IMR-90 (cell line): ENCODE results near the gene AGBL3. TPM values are rescaled to one million over a fixed set of nuclear protein-coding genes. Genes with fewer than 3 reads are reported as not detected.

ENCODE experiments used
- ATAC-seq: fragments of 200-7000 bp; cut with Tn5 transposase; 2 replicates; pipeline ENCODE4 v1.9.1; 2020; ENCODE audit warnings: low read depth, mild to moderate bottlenecking, moderate library complexity
- BruUV-seq: library from RNA; stranded (reverse); fragments of 400-500 nt; replicated peaks from 2 replicates; lab custom pipeline; 2021; lab: Mats Ljungman, UMichigan
- CTCF ChIA-PET: fragments of 300-600 bp; formaldehyde crosslinking; extraction: SDS; loops from one replicate; lab custom pipeline; 2021; ENCODE audit warnings: antibody characterized with exemption; lab: Yijun Ruan, JAX
- POLR2A ChIA-PET: fragments of 300-600 bp; sonication (Branson Sonifier 250); formaldehyde crosslinking; loops from one replicate; lab custom pipeline; 2022; ENCODE audit warnings: antibody characterized with exemption; ENCODE audit not compliant: unreplicated experiment; lab: Charles Lee
- DNase-seq: peaks from one replicate; pipeline ENCODE4 v3.0.0; 2013
- H2AFZ ChIP-seq: replicated peaks from 2 replicates; pipeline ENCODE3; 2013; ENCODE audit warnings: low read length, mild to moderate bottlenecking; ENCODE audit not compliant: poor library complexity
- H2AK5ac ChIP-seq: 2 replicates; pipeline ENCODE4 v1.6.1; 2013; ENCODE audit warnings: low read depth, low read length, inconsistent platforms
- H2AK9ac ChIP-seq: replicated peaks from 2 replicates; pipeline ENCODE3; 2013; ENCODE audit warnings: mild to moderate bottlenecking, low read depth, low read length, moderate library complexity; ENCODE audit not compliant: poor library complexity
- H2BK120ac ChIP-seq: 2 replicates; pipeline ENCODE4 v1.6.1; 2013; ENCODE audit warnings: low read depth, low read length, inconsistent platforms
- H2BK15ac ChIP-seq: 3 replicates; pipeline ENCODE4 v1.6.1; 2013; ENCODE audit warnings: low read depth, low read length, inconsistent platforms
- H2BK20ac ChIP-seq: 2 replicates; pipeline ENCODE4 v1.6.1; 2013; ENCODE audit warnings: low read depth, mild to moderate bottlenecking, inconsistent platforms, low read length, moderate library complexity
- H2BK5ac ChIP-seq: 2 replicates; pipeline ENCODE4 v1.6.1; 2013; ENCODE audit warnings: mild to moderate bottlenecking, low read depth, low read length, inconsistent platforms; ENCODE audit not compliant: poor library complexity, severe bottlenecking
- H3K14ac ChIP-seq: replicated peaks from 2 replicates; pipeline ENCODE4 v1.6.1; 2013; ENCODE audit warnings: low read depth, low read length, inconsistent platforms
- H3K18ac ChIP-seq: 2 replicates; pipeline ENCODE4 v1.6.1; 2013; ENCODE audit warnings: low read depth, low read length, control low read depth
- H3K23ac ChIP-seq: 2 replicates; pipeline ENCODE4 v1.6.1; 2013; ENCODE audit warnings: low read depth, low read length, inconsistent platforms
- H3K27ac ChIP-seq: 2 replicates; pipeline ENCODE4 v1.5.1; 2013; ENCODE audit warnings: mild to moderate bottlenecking, control low read depth, low read length; ENCODE audit not compliant: insufficient read depth
- H3K27me3 ChIP-seq: 2 replicates; pipeline ENCODE4 v1.6.1; 2013; ENCODE audit warnings: low read length; ENCODE audit not compliant: control insufficient read depth, insufficient read depth
- H3K36me3 ChIP-seq: 2 replicates; pipeline ENCODE4 v1.6.1; 2013; ENCODE audit warnings: low read length, mixed read lengths; ENCODE audit not compliant: control insufficient read depth, insufficient read depth
- H3K4ac ChIP-seq: 2 replicates; pipeline ENCODE4 v1.6.1; 2013; ENCODE audit warnings: low read depth, low read length, inconsistent platforms
- H3K4me1 ChIP-seq: 2 replicates; pipeline ENCODE4 v1.6.1; 2013; ENCODE audit warnings: low read length, mixed read lengths; ENCODE audit not compliant: control insufficient read depth, insufficient read depth
- H3K4me2 ChIP-seq: 2 replicates; pipeline ENCODE4 v1.6.1; 2013; ENCODE audit warnings: low read depth, mild to moderate bottlenecking, control low read depth, low read length, moderate library complexity
- H3K4me3 ChIP-seq: 2 replicates; pipeline ENCODE4 v1.5.1; 2013; ENCODE audit warnings: low read depth, mild to moderate bottlenecking, control low read depth, low read length, moderate library complexity; ENCODE audit not compliant: insufficient read depth
- H3K56ac ChIP-seq: 2 replicates; pipeline ENCODE4 v1.6.1; 2013; ENCODE audit warnings: low read length, inconsistent platforms; ENCODE audit not compliant: insufficient read depth; ENCODE audit errors: extremely low read depth
- H3K79me1 ChIP-seq, 2 experiments: 2 replicates each; pipeline ENCODE4 v1.6.1; 2013; ENCODE audit warnings: low read length in 2 of 2, inconsistent platforms in 1 of 2, low read depth in 1 of 2
- H3K9ac ChIP-seq: 2 replicates; pipeline ENCODE4 v1.6.1; 2013; ENCODE audit warnings: low read depth, low read length, control low read depth
- H3K9me1 ChIP-seq: 2 replicates; pipeline ENCODE4 v1.6.1; 2013; ENCODE audit warnings: low read length, inconsistent platforms; ENCODE audit not compliant: insufficient read depth
- H3K9me3 ChIP-seq: 2 replicates; pipeline ENCODE4 v1.6.1; 2013; ENCODE audit warnings: low read length; ENCODE audit not compliant: control insufficient read depth, insufficient read depth
- H4K20me1 ChIP-seq: 2 replicates; pipeline ENCODE4 v1.6.1; 2013; ENCODE audit warnings: low read length, inconsistent platforms; ENCODE audit not compliant: insufficient read depth
- H4K5ac ChIP-seq: 2 replicates; pipeline ENCODE4 v1.6.1; 2013; ENCODE audit warnings: mild to moderate bottlenecking, low read depth, low read length, control low read depth
- H4K8ac ChIP-seq, 2 experiments: 2 replicates each; pipeline ENCODE4 v1.6.1; 2013; ENCODE audit warnings: low read depth in 2 of 2, low read length in 2 of 2, control low read depth in 1 of 2, inconsistent platforms in 1 of 2
- H4K91ac ChIP-seq: 2 replicates; pipeline ENCODE4 v1.6.1; 2013; ENCODE audit warnings: low read depth, low read length, inconsistent platforms; ENCODE audit not compliant: insufficient read depth
- CHD1 ChIP-seq: IDR thresholded peaks from 2 replicates; pipeline ENCODE4 v1.6.1; 2012; ENCODE audit warnings: low read depth, low read length, improper control_type of control experiment
- ELK1 ChIP-seq: fragments of 150-350 bp; IDR thresholded peaks from 2 replicates; pipeline ENCODE4 v1.6.1; 2016; ENCODE audit warnings: low read depth, mild to moderate bottlenecking, low read length, moderate library complexity, borderline replicate concordance
- RFX5 ChIP-seq: IDR thresholded peaks from 2 replicates; pipeline ENCODE4 v1.8.0; 2012; ENCODE audit warnings: low read depth, mild to moderate bottlenecking, low read length, moderate library complexity
- dilution Hi-C: fragments of 300-500 bp; cut with HindIII; formaldehyde crosslinking; loops from one replicate; pipeline ENCODE4 v1.14.3; 2018; ENCODE audit warnings: low sequenced_read_pairs; ENCODE audit not compliant: unreplicated experiment
- in situ Hi-C: fragments of 300-500 bp; cut with MboI; formaldehyde crosslinking; loops from 3 replicates; pipeline ENCODE4 v1.14.3; 2019; ENCODE audit warnings: low sequenced_read_pairs, inconsistent platforms, mixed read lengths
- intact Hi-C: fragments of 100-400 bp; cut with micrococcal nuclease; formaldehyde crosslinking; loops from 2 replicates; pipeline ENCODE4 v1.10.0; 2022
- polyA plus RNA-seq, 3 experiments: library from polyadenylated mRNA; depleted of rRNA; stranded (reverse); fragments of >200 nt; gene quantifications; 2 replicates each; pipeline ENCODE4 v1.2.3, GENCODE V29; 2012; ENCODE audit warnings: low replicate concordance in 1 of 3
- total RNA-seq: library from RNA; depleted of rRNA; stranded (reverse); fragments of >200 nt; gene quantifications from 2 replicates; pipeline ENCODE4 v1.2.3, GENCODE V29; 2012

AGBL3 gene
- total and polyA plus RNA-seq, 2 of the 4 experiments (the other 2 are of a cell fraction) = 0.18 to 0.65 TPM

- TF ChIP-seq RFX5 (no peak), ELK1 (no peak), CHD1 (no peak)
- Histone ChIP-seq H3K4me2 (no peak overlapping the region), H3K79me1 (peaks cover 24 to 65% of the 10 kb centered on the region in 2 experiments), H3K4me3 (no peak overlapping the region), H4K5ac (no peak overlapping the region), H2AK5ac (no peak overlapping the region), H4K8ac (no peak overlapping the region), H2BK20ac (no peak overlapping the region), H3K27me3 (no peaks in the 10 kb centered on the region), H3K9me3 (no peaks in the 10 kb centered on the region), H3K4me1 (peaks cover 12% of the 10 kb centered on the region), H3K36me3 (peaks cover 24% of the 10 kb centered on the region), H3K9me1 (peaks cover 16% of the 10 kb centered on the region), H3K27ac (no peak overlapping the region), H4K20me1 (peaks cover 9% of the 10 kb centered on the region; the same call in 1 of the 2 replicates), H3K14ac (0 out of 2 replicates have a peak overlapping the region, but pooled peaks have one; percentile 3), H3K9ac (no peak overlapping the region), H3K56ac (peak overlapping the region; percentile 19; the same call in 1 of the 2 replicates), H2AK9ac (no peak overlapping the region), H2AFZ (no peak overlapping the region), H2BK120ac (no peak overlapping the region), H3K4ac (no peak overlapping the region), H3K23ac (peak overlapping the region; percentile 0; the same call in 1 of the 2 replicates), H2BK5ac (peak overlapping the region; percentile 73), H3K18ac (no peak overlapping the region; the same call in 1 of the 2 replicates), H4K91ac (no peak overlapping the region), H2BK15ac (no peak overlapping the region)
- DNase-seq = no peak
- dilution Hi-C loops = no loop called here
- in situ Hi-C loops = no loop called here
- CTCF ChIA-PET = no interaction called here
- ATAC-seq = no peak
- POLR2A ChIA-PET = interaction anchor here (0.6 kb wide), 1 partner anchor 274 kb away, joined by 3 read pairs; no protein-coding TSS in a partner anchor
- intact Hi-C loops = no loop called here
- BruUV-seq = no TSS peak
These were observed 45.6 kb upstream of the AGBL3 start for GRCh38 chr7:134940729-134941128.
